H1 (cell line): Measurements from ENCODE around the gene CLEC18B. TPM values are rescaled to one million over a fixed set of nuclear protein-coding genes. Genes with fewer than 3 reads are reported as not detected.

Experiments
- CTCF ChIA-PET: fragments of 300-600 bp; sonication (Branson Sonifier 250); formaldehyde crosslinking; loops from one replicate; lab custom pipeline; 2021; ENCODE audit not compliant: partially characterized antibody; lab: Charles Lee
- POLR2A ChIA-PET: fragments of 300-600 bp; sonication (Branson Sonifier 250); formaldehyde crosslinking; loops from one replicate; lab custom pipeline; 2021; ENCODE audit warnings: inconsistent platforms; ENCODE audit not compliant: partially characterized antibody; lab: Charles Lee
- DNase-seq, 2 experiments: peaks; one replicate each; pipeline versions ENCODE4 v3.0.0 to v3.0.0-alpha.2; 2010 to 2022; ENCODE audit warnings: low spot score in 2 of 2, low read depth in 1 of 2, mixed read lengths in 1 of 2
- FAIRE-seq: peaks from 2 replicates; lab custom pipeline; 2011; peaks lifted over from hg19 to GRCh38; lab: Jason Lieb, UNC
- H2AFZ ChIP-seq: 2 replicates; pipeline ENCODE4 v1.8.1; 2012; ENCODE audit warnings: low read length, inconsistent platforms
- H2AK5ac ChIP-seq: 2 replicates; pipeline ENCODE4 v1.6.1; 2013; ENCODE audit warnings: low read depth, low read length
- H2BK120ac ChIP-seq: replicated peaks from 2 replicates; pipeline ENCODE3; 2013; ENCODE audit warnings: low read depth, low read length, inconsistent platforms
- H2BK12ac ChIP-seq: 2 replicates; pipeline ENCODE4 v1.6.1; 2013; ENCODE audit warnings: low read depth, low read length
- H2BK15ac ChIP-seq: 2 replicates; pipeline ENCODE4 v1.6.1; 2013; ENCODE audit warnings: low read length
- H2BK20ac ChIP-seq: 2 replicates; pipeline ENCODE4 v1.6.1; 2013; ENCODE audit warnings: low read length
- H2BK5ac ChIP-seq: 2 replicates; pipeline ENCODE4 v1.6.1; 2013; ENCODE audit warnings: low read depth, low read length
- H3K14ac ChIP-seq: 2 replicates; pipeline ENCODE4 v1.6.1; 2013; ENCODE audit warnings: inconsistent platforms; ENCODE audit not compliant: insufficient read length
- H3K18ac ChIP-seq: 2 replicates; pipeline ENCODE4 v1.6.1; 2013; ENCODE audit warnings: low read length; ENCODE audit errors: extremely low read depth
- H3K23ac ChIP-seq: 2 replicates; pipeline ENCODE4 v1.6.1; 2013; ENCODE audit warnings: inconsistent platforms; ENCODE audit not compliant: insufficient read length
- H3K23me2 ChIP-seq: 2 replicates; pipeline ENCODE4 v1.6.1; 2013; ENCODE audit warnings: low read depth, low read length
- H3K27ac ChIP-seq: 2 replicates; pipeline ENCODE4 v1.6.1; 2011; ENCODE audit warnings: low read depth, low read length, inconsistent platforms
- H3K27me3 ChIP-seq, 4 experiments: replicated peaks in 1 of 4; 1 replicate in 1 of 4; 2 replicates in 3 of 4; pipeline versions ENCODE4 v1.6.1 to v1.8.1; 2011 to 2013; ENCODE audit warnings: low read length in 3 of 4, mild to moderate bottlenecking in 3 of 4, inconsistent platforms in 2 of 4, mixed read lengths in 2 of 4, moderate library complexity in 1 of 4; ENCODE audit not compliant: control insufficient read depth in 3 of 4, insufficient read depth in 3 of 4; ENCODE audit errors: extremely low read depth in 1 of 4
- H3K36me3 ChIP-seq, 4 experiments: 2 replicates each; pipeline versions ENCODE4 v1.6.1 to v1.8.1; 2011 to 2013; ENCODE audit warnings: mild to moderate bottlenecking in 4 of 4, low read length in 3 of 4, moderate library complexity in 2 of 4, control low read depth in 1 of 4, inconsistent platforms in 1 of 4; ENCODE audit not compliant: insufficient read depth in 4 of 4, control insufficient read depth in 2 of 4
- H3K4ac ChIP-seq: replicated peaks from 2 replicates; pipeline ENCODE3; 2013; ENCODE audit warnings: low read length, low read depth, mixed read lengths, inconsistent platforms; ENCODE audit not compliant: insufficient read length
- H3K4me1 ChIP-seq, 4 experiments: replicated peaks in 1 of 4; 1 replicate in 1 of 4; 2 replicates in 3 of 4; pipeline versions ENCODE4 v1.6.1 to v1.8.1; 2011 to 2013; ENCODE audit warnings: low read length in 3 of 4, inconsistent platforms in 2 of 4, mixed read lengths in 1 of 4; ENCODE audit not compliant: insufficient read depth in 4 of 4, control insufficient read depth in 3 of 4
- H3K4me2 ChIP-seq, 2 experiments: 2 replicates each; pipeline versions ENCODE4 v1.6.1 to v1.8.1; 2011 to 2013; ENCODE audit warnings: low read depth in 2 of 2, low read length in 2 of 2, control low read depth in 1 of 2, inconsistent platforms in 1 of 2, mild to moderate bottlenecking in 1 of 2; ENCODE audit not compliant: insufficient read depth in 1 of 2
- H3K4me3 ChIP-seq, 4 experiments: fragments of 200-600, 300-600 bp in 1 of 4; sonication (generic), shearing (Covaris generic), sonication (Bioruptor Twin) in 1 of 4; 2 replicates each; pipeline versions ENCODE4 v1.5.1 to v1.8.1; 2011 to 2016; ENCODE audit warnings: low read length in 4 of 4, low read depth in 3 of 4, control low read depth in 2 of 4, inconsistent platforms in 2 of 4, mild to moderate bottlenecking in 2 of 4, mixed read lengths in 1 of 4, moderate library complexity in 1 of 4; ENCODE audit not compliant: insufficient read depth in 2 of 4; ENCODE audit errors: extremely low read depth in 1 of 4
- H3K56ac ChIP-seq: replicated peaks from 2 replicates; pipeline ENCODE3; 2013; ENCODE audit warnings: low read depth, mild to moderate bottlenecking, mixed read lengths, low read length, inconsistent platforms; ENCODE audit not compliant: insufficient read length
- H3K79me1 ChIP-seq: 2 replicates; pipeline ENCODE4 v1.6.1; 2013; ENCODE audit warnings: low read depth, low read length, control low read depth
- H3K79me2 ChIP-seq, 2 experiments: 2 replicates each; pipeline versions ENCODE4 v1.6.1 to v1.8.1; 2012 to 2013; ENCODE audit warnings: low read length in 2 of 2, mild to moderate bottlenecking in 2 of 2, inconsistent platforms in 1 of 2; ENCODE audit not compliant: insufficient read depth in 2 of 2, control insufficient read depth in 1 of 2
- H3K9ac ChIP-seq, 4 experiments: replicated peaks in 1 of 4; 1 replicate in 1 of 4; 2 replicates in 3 of 4; pipeline versions ENCODE4 v1.6.1 to v1.8.1; 2011 to 2013; ENCODE audit warnings: low read depth in 3 of 4, low read length in 3 of 4, control low read depth in 2 of 4, mild to moderate bottlenecking in 2 of 4, moderate library complexity in 2 of 4, inconsistent platforms in 1 of 4; ENCODE audit errors: extremely low read depth in 1 of 4
- H3K9me3 ChIP-seq, 2 experiments: 2 replicates each; pipeline versions ENCODE4 v1.6.1 to v1.8.1; 2012 to 2013; ENCODE audit warnings: mild to moderate bottlenecking in 2 of 2, moderate library complexity in 2 of 2, control low read depth in 1 of 2, inconsistent platforms in 1 of 2, low read depth in 1 of 2, low read length in 1 of 2, mixed read lengths in 1 of 2; ENCODE audit not compliant: insufficient read depth in 2 of 2
- H4K20me1 ChIP-seq, 2 experiments: replicated peaks in 1 of 2; 2 replicates each; pipeline versions ENCODE3 to v1.8.1; 2011 to 2013; ENCODE audit warnings: inconsistent platforms in 2 of 2, low read length in 2 of 2, mild to moderate bottlenecking in 1 of 2; ENCODE audit not compliant: insufficient read depth in 2 of 2, control insufficient read depth in 1 of 2
- H4K5ac ChIP-seq: 2 replicates; pipeline ENCODE4 v1.6.1; 2013; ENCODE audit warnings: low read length, low read depth, mixed read lengths, inconsistent platforms; ENCODE audit not compliant: insufficient read length
- H4K8ac ChIP-seq: 2 replicates; pipeline ENCODE4 v1.8.0; 2013; ENCODE audit warnings: mild to moderate bottlenecking, moderate library complexity, low read length, inconsistent platforms; ENCODE audit not compliant: insufficient read depth; ENCODE audit errors: extremely low read depth
- H4K91ac ChIP-seq: replicated peaks from 2 replicates; pipeline ENCODE3; 2013; ENCODE audit warnings: low read length, mixed read lengths, inconsistent platforms; ENCODE audit not compliant: insufficient read length
- BACH1 ChIP-seq: IDR thresholded peaks from 2 replicates; pipeline ENCODE4 v1.6.1; 2012; ENCODE audit warnings: low read length, improper control_type of control experiment
- CREB1 ChIP-seq: IDR thresholded peaks from 2 replicates; pipeline ENCODE4 v1.6.1; 2012; ENCODE audit warnings: inconsistent platforms
- NRF1 ChIP-seq: IDR thresholded peaks from 2 replicates; pipeline ENCODE4 v1.6.1; 2011; ENCODE audit warnings: mild to moderate bottlenecking, low read depth, low read length, improper control_type of control experiment
- RXRA ChIP-seq: IDR thresholded peaks from 2 replicates; pipeline ENCODE4 v1.6.1; 2011; ENCODE audit warnings: low read depth, mild to moderate bottlenecking, low read length, moderate library complexity; ENCODE audit not compliant: insufficient read depth
- WGBS, 2 experiments: shearing (Covaris generic) in 1 of 2; methylation state at CpG; one replicate each; pipeline versions ENCODE4 v1.1.6 to v1.1.7; 2013 to 2015; ENCODE audit warnings: low lambda C conversion rate in 2 of 2, mixed read lengths in 2 of 2, inconsistent platforms in 1 of 2, low coverage in 1 of 2, missing lambda C conversion rate in 1 of 2; ENCODE audit not compliant: insufficient replicate concordance in 2 of 2, insufficient coverage in 1 of 2, insufficient read length in 1 of 2; ENCODE audit errors: extremely low coverage in 1 of 2, missing lambda C conversion rate in 1 of 2; 5-methylcytosine and 5-hydroxymethylcytosine counted together
- polyA plus RNA-seq, 7 experiments: library from polyadenylated mRNA; depleted of rRNA in 3 of 7; stranded (reverse) in 5 of 7; unstranded in 2 of 7; fragments of >200 nt in 5 of 7; fragments of 200-250 nt in 2 of 7; gene quantifications; 1 replicate in 5 of 7; 2 replicates in 1 of 7; 4 replicates in 1 of 7; pipeline versions ENCODE4 v1.2.1 to v1.2.3, GENCODE V29; 2011 to 2013; ENCODE audit warnings: missing spikeins in 2 of 7, mixed read lengths in 2 of 7
- total RNA-seq: library from RNA; stranded (reverse); fragmentation: NEBNext Ultra II Directional; extraction: Animal tissue kit (Norgen Biotek cat#: 25700); gene quantifications from 2 replicates; pipeline ENCODE4 v1.2.1, GENCODE V29; 2021
- TF ChIP-seq, protein P1 (sequence below): IDR thresholded peaks from 2 replicates; pipeline ENCODE4 v1.6.1; 2011; ENCODE audit warnings: low read depth, mild to moderate bottlenecking, low read length; ENCODE audit not compliant: insufficient read depth

CLEC18B gene
- total and polyA plus RNA-seq, 2 of the 8 experiments (the other 6 are each of a cell fraction or from before 2014, with no cell fraction given) = 0.11 TPM; not detected in 1

- no peak overlapping the region for H2BK20ac ChIP-seq
- H3K4me3 ChIP-seq = no peak overlapping the region
- H3K27ac ChIP-seq = no peak overlapping the region
- no peak overlapping the region for H3K56ac ChIP-seq
- H4K20me1 ChIP-seq = no peaks in the 10 kb centered on the region
- CTCF ChIA-PET = interaction anchor here (0.6 to 1.3 kb wide), 6 partner anchors 9 to 191 kb away, joined by 3 to 5 read pairs (median 4); no protein-coding TSS in a partner anchor
- H3K79me2 ChIP-seq = no peaks in the 10 kb centered on the region
- no peak overlapping the region for H2AK5ac ChIP-seq
- no peak overlapping the region for H3K18ac ChIP-seq
- no peaks in the 10 kb centered on the region for H3K9me3 ChIP-seq
- no peak overlapping the region for H4K5ac ChIP-seq
- H2BK5ac ChIP-seq = no peak overlapping the region
- no peak overlapping the region for H3K9ac ChIP-seq
- FAIRE-seq = no peak
- H3K4me2 ChIP-seq = no peak overlapping the region
- H3K27me3 ChIP-seq = no peaks in the 10 kb centered on the region
- no peak overlapping the region for H4K91ac ChIP-seq
- no peak overlapping the region for H2AFZ ChIP-seq
- no peaks in the 10 kb centered on the region for H3K23me2 ChIP-seq
- H3K4ac ChIP-seq = no peak overlapping the region
- 89% methylated on average over 7 of the region's 7 CpGs; no CpG with 5 or more reads in 1 of the 2 experiments for WGBS, 2 experiments
- H3K4me1 ChIP-seq = no peaks in the 10 kb centered on the region
- no peak overlapping the region for H3K14ac ChIP-seq
- peaks cover 36 to 71% (median 59%) of the 10 kb centered on the region in 4 experiments for H3K36me3 ChIP-seq
- no peak overlapping the region for H3K23ac ChIP-seq
- H2BK120ac ChIP-seq = no peak overlapping the region
- no peak for DNase-seq
- no peak overlapping the region for H4K8ac ChIP-seq
- no peaks in the 10 kb centered on the region for H3K79me1 ChIP-seq
- POLR2A ChIA-PET = interaction anchor here (0.7 kb wide), 1 partner anchor 400 kb away, joined by 3 read pairs; no protein-coding TSS in a partner anchor
- H2BK12ac ChIP-seq = no peak overlapping the region
- H2BK15ac ChIP-seq = no peak overlapping the region
- TF ChIP-seq RXRA = no peak
- no peak for TF ChIP-seq CREB1
- no peak for TF ChIP-seq NRF1
- TF ChIP-seq, protein P1, sequence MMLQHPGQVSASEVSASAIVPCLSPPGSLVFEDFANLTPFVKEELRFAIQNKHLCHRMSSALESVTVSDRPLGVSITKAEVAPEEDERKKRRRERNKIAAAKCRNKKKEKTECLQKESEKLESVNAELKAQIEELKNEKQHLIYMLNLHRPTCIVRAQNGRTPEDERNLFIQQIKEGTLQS = no peak
- TF ChIP-seq BACH1 = no peak
- TF ChIP-seq, all 59 proteins: peak for 0
Observed at GRCh38 chr16:74460542-74460941, 39.3 kb upstream of the CLEC18B start.
